ENCODE data around the gene PLCB1.

DNA sequence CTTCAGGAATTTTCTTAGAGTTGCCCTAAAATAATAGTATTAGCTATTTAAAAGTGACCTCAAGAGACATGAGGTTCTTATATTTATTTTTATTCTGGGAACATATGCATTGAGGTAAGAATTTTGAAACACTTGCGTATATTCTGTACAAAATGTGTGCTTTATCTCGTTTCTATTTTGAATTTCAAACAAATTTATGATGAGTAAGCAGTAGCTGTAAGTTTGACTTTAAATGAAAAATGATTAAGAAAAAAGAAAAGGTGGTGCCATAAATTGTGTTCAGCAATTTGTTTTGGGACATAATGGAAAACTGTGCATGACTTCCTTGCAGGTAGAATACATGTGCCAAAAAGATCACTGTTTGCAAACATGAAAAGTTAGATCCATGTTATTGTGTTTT lies 503.8 kb downstream of the PLCB1 start:
- TF ChIP-seq POLR2AphosphoS5 (IDR thresholded peaks at IDR 0.05; ENCODE audit: low read depth, low read length) (no peak), POLR2A (IDR thresholded peaks at IDR 0.05; ENCODE audit: low read depth, low read length) (no peak)
